ENCODE measurements around the gene MIB2.

Gene MIB2

GRCh38 chr1:1622788-1623094 lies 7.4 kb downstream of the MIB2 start:
- Histone ChIP-seq H3K9me3 (ENCODE audit: control insufficient read depth, low read length) (no peaks in the 10 kb centered on the region), H3K27ac (ENCODE audit: insufficient read depth, low read depth, low read length, poor library complexity, severe bottlenecking) (no peak overlapping the region), H3K4me1 (ENCODE audit: control insufficient read depth, insufficient read depth, low read length) (no peaks in the 10 kb centered on the region), H3K27me3 (ENCODE audit: control insufficient read depth, insufficient read depth, low read length, poor library complexity, severe bottlenecking) (no peaks in the 10 kb centered on the region), H3K36me3 (ENCODE audit: control insufficient read depth, insufficient read depth, low read length) (peaks cover 4% of the 10 kb centered on the region), H3K4me3 (ENCODE audit: insufficient read depth, low read depth, low read length) (no peak overlapping the region)
- 94 to 96% methylated on average over 17 of the region's 17 CpGs for WGBS, 2 experiments

- Histone ChIP-seq H3K4me1 (ENCODE audit: control insufficient read depth, insufficient read depth, low read length) (no peaks in the 10 kb centered on the region), H3K9me3 (ENCODE audit: control insufficient read depth, low read length) (no peaks in the 10 kb centered on the region), H3K36me3 (ENCODE audit: control insufficient read depth, insufficient read depth, low read length) (peaks cover 4% of the 10 kb centered on the region), H3K4me3 (ENCODE audit: insufficient read depth, low read depth, low read length) (no peak overlapping the region), H3K27ac (ENCODE audit: insufficient read depth, low read depth, low read length, poor library complexity, severe bottlenecking) (no peak overlapping the region), H3K27me3 (ENCODE audit: control insufficient read depth, insufficient read depth, low read length, poor library complexity, severe bottlenecking) (no peaks in the 10 kb centered on the region)
- WGBS, 2 experiments: 95 to 96% methylated on average over 33 of the region's 33 CpGs
Measured at GRCh38 chr1:1623181-1623630, 7.9 kb downstream of the MIB2 start.

GRCh38 chr1:1623631-1624442 lies 8.5 kb downstream of the MIB2 start:
- 95 to 96% methylated on average over 51 of the region's 51 CpGs for WGBS, 2 experiments
- no peak overlapping the region for H3K27ac ChIP-seq (ENCODE audit: insufficient read depth, low read depth, low read length, poor library complexity, severe bottlenecking)
- H3K4me3 ChIP-seq (ENCODE audit: insufficient read depth, low read depth, low read length): no peak overlapping the region
- H3K9me3 ChIP-seq (ENCODE audit: control insufficient read depth, low read length): no peaks in the 10 kb centered on the region
- H3K27me3 ChIP-seq (ENCODE audit: control insufficient read depth, insufficient read depth, low read length, poor library complexity, severe bottlenecking): no peaks in the 10 kb centered on the region
- peaks cover 1% of the 10 kb centered on the region for H3K36me3 ChIP-seq (ENCODE audit: control insufficient read depth, insufficient read depth, low read length)
- no peaks in the 10 kb centered on the region for H3K4me1 ChIP-seq (ENCODE audit: control insufficient read depth, insufficient read depth, low read length)

- no peaks in the 10 kb centered on the region for H3K36me3 ChIP-seq (ENCODE audit: control insufficient read depth, insufficient read depth, low read length)
- no peaks in the 10 kb centered on the region for H3K4me1 ChIP-seq (ENCODE audit: control insufficient read depth, insufficient read depth, low read length)
- H3K27ac ChIP-seq (ENCODE audit: insufficient read depth, low read depth, low read length, poor library complexity, severe bottlenecking): no peak overlapping the region
- no peaks in the 10 kb centered on the region for H3K9me3 ChIP-seq (ENCODE audit: control insufficient read depth, low read length)
- 90 to 91% methylated on average over 38 of the region's 38 CpGs for WGBS, 2 experiments
- H3K4me3 ChIP-seq (ENCODE audit: insufficient read depth, low read depth, low read length): no peak overlapping the region
- H3K27me3 ChIP-seq (ENCODE audit: control insufficient read depth, insufficient read depth, low read length, poor library complexity, severe bottlenecking): no peaks in the 10 kb centered on the region
Measured at GRCh38 chr1:1624443-1625403, 9.4 kb downstream of the MIB2 start.

- no peaks in the 10 kb centered on the region for H3K9me3 ChIP-seq (ENCODE audit: control insufficient read depth, low read length)
- 96% methylated on average over 28 of the region's 28 CpGs for WGBS, 2 experiments
Measured at GRCh38 chr1:1625404-1625775, 10.1 kb downstream of the MIB2 start.

GRCh38 chr1:1625824-1626206 lies 10.5 kb downstream of the MIB2 start:
- Histone ChIP-seq H3K9me3 (ENCODE audit: control insufficient read depth, low read length) (no peaks in the 10 kb centered on the region), H3K27me3 (ENCODE audit: control insufficient read depth, insufficient read depth, low read length, poor library complexity, severe bottlenecking) (peaks cover 7% of the 10 kb centered on the region), H3K4me3 (ENCODE audit: insufficient read depth, low read depth, low read length) (no peak overlapping the region), H3K36me3 (ENCODE audit: control insufficient read depth, insufficient read depth, low read length) (no peaks in the 10 kb centered on the region), H3K4me1 (ENCODE audit: control insufficient read depth, insufficient read depth, low read length) (no peaks in the 10 kb centered on the region), H3K27ac (ENCODE audit: insufficient read depth, low read depth, low read length, poor library complexity, severe bottlenecking) (no peak overlapping the region)
- WGBS, 2 experiments: 93 to 95% methylated on average over 8 of the region's 8 CpGs

More at GRCh38 chr1:1625404-1625775, 10.1 kb downstream of the MIB2 start:
- Histone ChIP-seq H3K27me3 (ENCODE audit: control insufficient read depth, insufficient read depth, low read length, poor library complexity, severe bottlenecking) (peaks cover 3% of the 10 kb centered on the region), H3K4me3 (ENCODE audit: insufficient read depth, low read depth, low read length) (no peak overlapping the region), H3K36me3 (ENCODE audit: control insufficient read depth, insufficient read depth, low read length) (no peaks in the 10 kb centered on the region), H3K4me1 (ENCODE audit: control insufficient read depth, insufficient read depth, low read length) (no peaks in the 10 kb centered on the region), H3K27ac (ENCODE audit: insufficient read depth, low read depth, low read length, poor library complexity, severe bottlenecking) (no peak overlapping the region)

GRCh38 chr1:1626207-1627141 lies 11.2 kb downstream of the MIB2 start:
- H3K36me3 ChIP-seq (ENCODE audit: control insufficient read depth, insufficient read depth, low read length): no peaks in the 10 kb centered on the region
- H3K9me3 ChIP-seq (ENCODE audit: control insufficient read depth, low read length): no peaks in the 10 kb centered on the region
- 95 to 96% methylated on average over 48 of the region's 48 CpGs for WGBS, 2 experiments
- H3K27ac ChIP-seq (ENCODE audit: insufficient read depth, low read depth, low read length, poor library complexity, severe bottlenecking): no peak overlapping the region
- H3K27me3 ChIP-seq (ENCODE audit: control insufficient read depth, insufficient read depth, low read length, poor library complexity, severe bottlenecking): peaks cover 14% of the 10 kb centered on the region
- H3K4me3 ChIP-seq (ENCODE audit: insufficient read depth, low read depth, low read length): no peak overlapping the region
- no peaks in the 10 kb centered on the region for H3K4me1 ChIP-seq (ENCODE audit: control insufficient read depth, insufficient read depth, low read length)

- peaks cover 23% of the 10 kb centered on the region for H3K27me3 ChIP-seq (ENCODE audit: control insufficient read depth, insufficient read depth, low read length, poor library complexity, severe bottlenecking)
- no peak overlapping the region for H3K4me3 ChIP-seq (ENCODE audit: insufficient read depth, low read depth, low read length)
- no peak overlapping the region for H3K27ac ChIP-seq (ENCODE audit: insufficient read depth, low read depth, low read length, poor library complexity, severe bottlenecking)
- 86% methylated on average over 37 of the region's 37 CpGs for WGBS, 2 experiments
- H3K9me3 ChIP-seq (ENCODE audit: control insufficient read depth, low read length): no peaks in the 10 kb centered on the region
- no peaks in the 10 kb centered on the region for H3K36me3 ChIP-seq (ENCODE audit: control insufficient read depth, insufficient read depth, low read length)
- H3K4me1 ChIP-seq (ENCODE audit: control insufficient read depth, insufficient read depth, low read length): no peaks in the 10 kb centered on the region
Measured at GRCh38 chr1:1627261-1627828, 12.0 kb downstream of the MIB2 start.

- Histone ChIP-seq H3K9me3 (ENCODE audit: control insufficient read depth, low read length) (no peaks in the 10 kb centered on the region), H3K36me3 (ENCODE audit: control insufficient read depth, insufficient read depth, low read length) (no peaks in the 10 kb centered on the region), H3K4me1 (ENCODE audit: control insufficient read depth, insufficient read depth, low read length) (no peaks in the 10 kb centered on the region), H3K27me3 (ENCODE audit: control insufficient read depth, insufficient read depth, low read length, poor library complexity, severe bottlenecking) (peaks cover 24% of the 10 kb centered on the region), H3K4me3 (ENCODE audit: insufficient read depth, low read depth, low read length) (no peak overlapping the region), H3K27ac (ENCODE audit: insufficient read depth, low read depth, low read length, poor library complexity, severe bottlenecking) (no peak overlapping the region)
- 94 to 95% methylated on average over 53 of the region's 53 CpGs for WGBS, 2 experiments
Measured at GRCh38 chr1:1627829-1628753, 12.8 kb downstream of the MIB2 start.

All from ectodermal cell (in vitro differentiated cells).